Lower leg skin (tissue), 3 donors: ENCODE measurements around the gene HTATSF1.

ENCODE experiments used
- CTCF ChIP-seq, 3 donors: fragments of 450-650 bp; IDR thresholded peaks; one replicate each; pipeline ENCODE4 v1.5.1; 2016; ENCODE audit warnings: antibody characterized with exemption in 3 of 3, mild to moderate bottlenecking in 3 of 3, moderate library complexity in 2 of 3
- POLR2A ChIP-seq, 2 donors: fragments of 450-650 bp; IDR thresholded peaks; one replicate each; pipeline ENCODE4 v1.6.1; 2016 to 2017; ENCODE audit warnings: antibody characterized with exemption in 2 of 2, mild to moderate bottlenecking in 1 of 2, moderate library complexity in 1 of 2

GRCh38 chrX:136473663-136474062 lies 23.7 kb upstream of the HTATSF1 start:
- TF ChIP-seq CTCF (IDR thresholded peaks at IDR 0.05) = no peak
- TF ChIP-seq POLR2A (IDR thresholded peaks at IDR 0.05) = no peak
